Measurements from ENCODE around the gene ASB7.

ASB7 gene

DNA sequence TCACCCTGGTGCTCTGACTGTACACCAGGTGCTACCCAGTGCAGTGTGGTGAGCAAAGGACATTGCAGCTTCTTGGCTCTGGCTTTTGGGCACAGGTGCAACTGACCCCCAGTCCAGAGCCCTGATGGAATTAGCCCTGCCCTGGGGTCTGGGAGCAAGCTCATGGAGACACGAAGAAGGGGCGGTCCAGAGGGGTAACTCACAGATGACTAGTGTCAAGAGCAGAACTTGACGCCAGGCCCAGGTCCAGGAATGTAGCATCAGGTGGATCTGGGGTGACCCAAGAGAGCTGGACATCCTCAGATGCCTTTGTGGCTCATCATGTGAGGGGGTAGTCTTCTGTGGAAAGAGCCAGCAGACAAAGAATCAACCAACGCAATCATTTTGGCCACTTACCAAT, 88.9 kb downstream of the ASB7 start:
- Histone ChIP-seq H3K9me2 (replicated peaks; ENCODE audit: insufficient read depth, low read length) (no peaks in the 10 kb centered on the region), H3K79me2 (ENCODE audit: low read length) (no peaks in the 10 kb centered on the region), H3K4me1 (ENCODE audit: low read length) (no peaks in the 10 kb centered on the region)

DNA sequence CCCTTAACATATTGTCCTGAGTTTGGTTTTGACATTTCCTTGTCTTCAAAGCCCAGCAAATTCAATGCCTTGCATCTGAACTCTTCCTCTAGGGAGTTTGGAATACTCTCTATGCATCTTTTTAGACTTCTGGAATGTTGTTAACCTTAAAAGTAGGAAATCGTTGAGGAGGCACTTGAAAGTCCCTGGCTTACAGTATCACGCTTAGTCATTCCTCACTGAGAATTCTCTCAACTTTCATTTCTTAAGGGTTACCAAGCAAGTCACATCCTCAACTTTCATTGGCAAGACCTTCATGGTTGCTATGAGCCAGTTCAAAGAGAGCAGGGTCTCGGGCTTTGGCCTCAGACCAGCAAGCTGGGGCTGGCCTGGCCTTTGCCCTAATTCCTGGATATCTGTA, 89.9 kb downstream of the ASB7 start:
- Histone ChIP-seq H3K9ac (ENCODE audit: low read length) (no peak overlapping the region), H3K27ac (ENCODE audit: low read length) (no peak overlapping the region), H3K36me3 (replicated peaks; ENCODE audit: insufficient read depth, low read length) (no peaks in the 10 kb centered on the region), H3K4me3 (ENCODE audit: low read length) (no peak overlapping the region), H3K9me2 (replicated peaks; ENCODE audit: insufficient read depth, low read length) (no peaks in the 10 kb centered on the region), H4K20me1 (ENCODE audit: insufficient read depth, low read length) (no peaks in the 10 kb centered on the region), H3K27me3 (replicated peaks; ENCODE audit: insufficient read depth, low read length) (no peaks in the 10 kb centered on the region; the same call in none of the 2 replicates), H3K79me2 (ENCODE audit: low read length) (no peaks in the 10 kb centered on the region), H3F3A (ENCODE audit: insufficient read depth, low read length) (no peaks in the 10 kb centered on the region), H3K4me1 (ENCODE audit: low read length) (no peaks in the 10 kb centered on the region), H3K9me3 (replicated peaks; ENCODE audit: insufficient read depth, low read length) (no peaks in the 10 kb centered on the region), H2AFZ (ENCODE audit: low read length) (no peak overlapping the region), H3K4me2 (ENCODE audit: low read depth, low read length) (no peak overlapping the region)
- DNase-seq, result no peak
- TF ChIP-seq EZH2phosphoT487 (IDR thresholded peaks at IDR 0.05; ENCODE audit: low read length) (no peak), EZH2 (optimal IDR thresholded peaks at IDR 0.05; ENCODE audit: low read depth, low read length) (no peak)
- TF ChIP-seq, protein P1, sequence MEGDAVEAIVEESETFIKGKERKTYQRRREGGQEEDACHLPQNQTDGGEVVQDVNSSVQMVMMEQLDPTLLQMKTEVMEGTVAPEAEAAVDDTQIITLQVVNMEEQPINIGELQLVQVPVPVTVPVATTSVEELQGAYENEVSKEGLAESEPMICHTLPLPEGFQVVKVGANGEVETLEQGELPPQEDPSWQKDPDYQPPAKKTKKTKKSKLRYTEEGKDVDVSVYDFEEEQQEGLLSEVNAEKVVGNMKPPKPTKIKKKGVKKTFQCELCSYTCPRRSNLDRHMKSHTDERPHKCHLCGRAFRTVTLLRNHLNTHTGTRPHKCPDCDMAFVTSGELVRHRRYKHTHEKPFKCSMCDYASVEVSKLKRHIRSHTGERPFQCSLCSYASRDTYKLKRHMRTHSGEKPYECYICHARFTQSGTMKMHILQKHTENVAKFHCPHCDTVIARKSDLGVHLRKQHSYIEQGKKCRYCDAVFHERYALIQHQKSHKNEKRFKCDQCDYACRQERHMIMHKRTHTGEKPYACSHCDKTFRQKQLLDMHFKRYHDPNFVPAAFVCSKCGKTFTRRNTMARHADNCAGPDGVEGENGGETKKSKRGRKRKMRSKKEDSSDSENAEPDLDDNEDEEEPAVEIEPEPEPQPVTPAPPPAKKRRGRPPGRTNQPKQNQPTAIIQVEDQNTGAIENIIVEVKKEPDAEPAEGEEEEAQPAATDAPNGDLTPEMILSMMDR (IDR thresholded peaks at IDR 0.05; ENCODE audit: low read length), result no peak

More for the DNA sequence above, 88.9 kb downstream of the ASB7 start:
- TF ChIP-seq EZH2phosphoT487 (IDR thresholded peaks at IDR 0.05; ENCODE audit: low read length), result no peak
- TF ChIP-seq, protein P1 (IDR thresholded peaks at IDR 0.05; ENCODE audit: low read length), result no peak
- no peak for TF ChIP-seq EZH2 (optimal IDR thresholded peaks at IDR 0.05; ENCODE audit: low read depth, low read length)
- Histone ChIP-seq H3K9ac (ENCODE audit: low read length) (no peak overlapping the region), H3F3A (ENCODE audit: insufficient read depth, low read length) (no peaks in the 10 kb centered on the region), H3K4me3 (ENCODE audit: low read length) (no peak overlapping the region), H3K27me3 (replicated peaks; ENCODE audit: insufficient read depth, low read length) (no peaks in the 10 kb centered on the region; the same call in none of the 2 replicates), H3K36me3 (replicated peaks; ENCODE audit: insufficient read depth, low read length) (no peaks in the 10 kb centered on the region), H4K20me1 (ENCODE audit: insufficient read depth, low read length) (no peaks in the 10 kb centered on the region), H2AFZ (ENCODE audit: low read length) (no peak overlapping the region), H3K9me3 (replicated peaks; ENCODE audit: insufficient read depth, low read length) (no peaks in the 10 kb centered on the region), H3K4me2 (ENCODE audit: low read depth, low read length) (no peak overlapping the region), H3K27ac (ENCODE audit: low read length) (no peak overlapping the region)
- no peak for DNase-seq

DNA sequence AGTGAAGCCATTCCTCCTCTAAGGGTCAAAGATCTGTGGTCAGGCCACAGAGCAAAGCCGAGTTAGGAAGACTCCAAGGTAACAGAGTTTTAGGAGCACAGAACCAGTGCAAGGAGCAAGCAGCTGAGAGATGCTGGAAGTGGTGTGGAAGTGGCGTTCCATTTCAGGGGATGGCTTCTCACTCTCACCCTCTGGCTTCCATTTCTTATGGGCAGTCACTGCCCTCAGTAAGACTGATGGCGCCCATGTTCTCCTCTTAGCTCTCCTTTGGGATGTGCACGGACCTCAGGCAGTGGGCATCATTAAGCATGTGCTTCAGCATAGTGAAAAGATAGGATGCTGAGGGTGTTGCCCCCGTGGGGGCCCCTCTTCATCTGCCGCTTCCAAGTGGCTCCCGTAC, 90.3 kb downstream of the ASB7 start:
- Histone ChIP-seq H3F3A (ENCODE audit: insufficient read depth, low read length) (no peaks in the 10 kb centered on the region), H3K4me1 (ENCODE audit: low read length) (no peaks in the 10 kb centered on the region)
- no peak for DNase-seq

More for the DNA sequence above, 90.3 kb downstream of the ASB7 start:
- Histone ChIP-seq H3K4me2 (ENCODE audit: low read depth, low read length) (no peak overlapping the region), H3K36me3 (replicated peaks; ENCODE audit: insufficient read depth, low read length) (no peaks in the 10 kb centered on the region), H3K9me2 (replicated peaks; ENCODE audit: insufficient read depth, low read length) (no peaks in the 10 kb centered on the region), H2AFZ (ENCODE audit: low read length) (no peak overlapping the region), H3K27ac (ENCODE audit: low read length) (no peak overlapping the region), H4K20me1 (ENCODE audit: insufficient read depth, low read length) (no peaks in the 10 kb centered on the region), H3K9me3 (replicated peaks; ENCODE audit: insufficient read depth, low read length) (no peaks in the 10 kb centered on the region), H3K79me2 (ENCODE audit: low read length) (no peaks in the 10 kb centered on the region), H3K27me3 (replicated peaks; ENCODE audit: insufficient read depth, low read length) (no peaks in the 10 kb centered on the region; the same call in none of the 2 replicates), H3K9ac (ENCODE audit: low read length) (no peak overlapping the region), H3K4me3 (ENCODE audit: low read length) (no peak overlapping the region)
- TF ChIP-seq, protein P1 (IDR thresholded peaks at IDR 0.05; ENCODE audit: low read length), result no peak
- TF ChIP-seq EZH2 (optimal IDR thresholded peaks at IDR 0.05; ENCODE audit: low read depth, low read length), result no peak
- TF ChIP-seq EZH2phosphoT487 (IDR thresholded peaks at IDR 0.05; ENCODE audit: low read length), result no peak
